HS-5 (cell line): ENCODE measurements around the gene SPOCK3.
"Not testable (repeated sequence)": the region's sequence is repeated elsewhere in the genome, so short reads cannot be mapped to it uniquely, and the experiment has no call there.

Experiments used
- DNase-seq: peaks from one replicate; pipeline ENCODE4 v3.0.0-alpha.2; 2012; ENCODE audit warnings: low read depth

The SPOCK3 gene

DNA sequence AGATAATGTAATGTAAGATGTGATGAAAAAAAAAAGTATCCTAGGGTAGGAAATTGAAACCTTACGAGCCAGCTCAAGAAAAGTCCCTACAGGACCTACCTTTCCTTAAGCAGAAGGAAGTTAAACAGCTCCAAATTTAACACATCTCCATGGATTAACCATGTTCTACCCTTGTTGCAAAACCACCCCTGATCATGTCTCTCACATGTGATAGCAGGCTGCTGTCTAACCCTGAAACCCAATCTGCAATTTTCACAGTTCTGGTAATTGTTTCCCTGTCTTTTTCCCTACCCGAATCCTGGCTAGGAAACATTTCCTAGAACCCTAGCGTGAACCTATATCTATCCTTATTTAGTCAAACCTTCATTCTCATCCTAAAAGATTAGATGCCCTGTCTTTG lies 198.9 kb downstream of the SPOCK3 start:
- no peak for DNase-seq

DNA sequence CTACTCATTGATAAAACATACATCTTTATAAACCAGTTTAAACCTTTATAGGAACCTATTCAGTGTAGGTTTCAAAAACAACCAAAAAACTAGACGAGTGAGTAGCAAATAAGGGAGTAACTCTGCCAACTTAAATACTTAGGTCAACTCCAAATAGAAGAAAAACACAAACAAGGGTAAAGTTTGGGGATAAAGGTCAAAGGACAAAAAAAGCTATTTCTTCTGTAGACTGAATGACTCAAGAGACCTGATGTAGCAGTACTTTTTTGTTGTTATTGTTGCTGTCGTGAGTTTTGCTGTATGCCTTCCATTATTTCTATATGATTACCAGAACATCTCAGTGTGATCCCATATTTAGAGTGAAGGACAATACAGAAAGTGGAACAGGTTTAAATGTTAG lies 199.3 kb downstream of the SPOCK3 start:
- no peak for DNase-seq

DNA sequence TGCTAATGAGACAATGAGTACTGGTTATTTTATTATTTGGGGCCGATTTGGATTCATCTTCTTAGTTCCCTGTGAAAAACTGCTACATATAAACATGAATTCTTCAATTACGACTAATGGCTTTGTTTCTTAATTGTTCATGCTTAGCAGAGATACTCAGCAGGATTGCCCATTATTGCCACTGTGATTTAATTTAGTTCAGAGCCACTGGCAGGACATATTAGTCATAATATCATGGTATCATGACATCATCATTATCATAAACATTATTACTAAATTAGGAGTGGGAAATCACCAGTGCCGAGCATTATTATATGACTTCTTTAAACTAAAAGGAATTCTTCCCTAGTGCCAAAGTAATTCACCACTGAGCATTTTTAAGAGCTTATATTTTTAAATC lies 201.4 kb downstream of the SPOCK3 start:
- peak; percentile 41 for DNase-seq

DNA sequence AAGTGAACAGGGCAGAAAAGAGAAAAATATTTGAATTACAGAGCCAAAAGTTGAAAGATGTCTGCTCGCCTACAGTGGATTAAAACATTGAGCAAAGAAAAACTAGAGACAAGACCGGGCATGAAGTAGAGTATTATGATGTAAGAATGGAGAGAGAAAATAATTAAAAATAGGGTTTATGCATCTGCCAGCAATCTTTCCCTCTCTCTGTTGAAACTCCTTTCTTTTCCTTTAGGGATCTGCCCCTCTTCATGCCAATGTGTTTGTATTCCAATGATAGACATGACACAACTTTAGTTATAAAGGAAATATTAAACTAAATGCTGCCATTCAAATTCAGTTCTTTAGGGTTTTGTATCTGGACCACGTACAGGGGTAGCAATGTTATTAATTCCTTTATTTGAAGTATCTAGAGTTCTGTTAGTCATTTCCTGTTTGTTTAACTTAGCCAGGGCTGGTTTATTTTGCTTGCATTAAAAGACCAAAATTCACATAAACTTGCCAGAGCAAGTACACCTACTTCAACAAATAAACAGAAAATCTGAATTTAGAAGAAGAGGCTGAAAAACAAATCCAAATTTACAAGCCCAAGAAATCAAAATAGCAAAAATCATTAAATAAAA lies 202.6 kb downstream of the SPOCK3 start:
- DNase-seq: no peak

DNA sequence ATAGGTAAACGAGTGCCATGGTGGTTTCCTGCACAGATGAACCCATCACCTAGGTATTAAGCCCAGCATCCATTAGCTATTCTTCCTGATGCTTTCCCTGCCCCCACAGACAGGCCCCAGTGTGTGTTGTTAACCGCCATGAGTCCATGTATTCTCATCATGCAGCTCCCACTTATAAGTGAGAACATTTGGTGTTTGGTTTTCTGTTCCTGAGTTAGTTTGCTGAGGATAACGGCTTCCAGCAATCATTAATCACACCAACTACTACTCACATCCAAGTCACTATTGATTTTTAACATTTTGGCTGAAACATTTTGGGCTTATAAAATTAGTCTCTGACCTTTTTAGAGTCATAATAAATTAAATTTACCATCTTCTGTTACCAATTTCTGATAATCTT lies 205.3 kb downstream of the SPOCK3 start:
- DNase-seq: no peak

DNA sequence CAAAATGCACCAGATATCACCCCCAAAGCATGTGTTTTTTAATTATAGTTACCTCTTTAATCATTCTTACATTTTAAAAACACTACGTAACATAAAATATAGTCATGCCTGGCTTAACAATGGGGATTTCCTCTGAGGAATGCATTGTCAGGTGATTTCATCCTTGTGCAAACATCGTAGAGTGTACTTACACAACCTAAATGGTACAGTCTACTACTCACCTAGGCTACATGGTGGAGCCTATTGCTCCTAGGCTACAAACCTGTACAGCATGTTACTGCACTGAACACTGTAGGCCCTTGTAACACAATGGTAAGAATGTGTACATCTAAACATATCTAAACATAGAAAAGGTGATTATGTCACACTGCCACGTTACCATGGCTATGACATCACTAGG lies 208.6 kb downstream of the SPOCK3 start:
- no peak for DNase-seq

DNA sequence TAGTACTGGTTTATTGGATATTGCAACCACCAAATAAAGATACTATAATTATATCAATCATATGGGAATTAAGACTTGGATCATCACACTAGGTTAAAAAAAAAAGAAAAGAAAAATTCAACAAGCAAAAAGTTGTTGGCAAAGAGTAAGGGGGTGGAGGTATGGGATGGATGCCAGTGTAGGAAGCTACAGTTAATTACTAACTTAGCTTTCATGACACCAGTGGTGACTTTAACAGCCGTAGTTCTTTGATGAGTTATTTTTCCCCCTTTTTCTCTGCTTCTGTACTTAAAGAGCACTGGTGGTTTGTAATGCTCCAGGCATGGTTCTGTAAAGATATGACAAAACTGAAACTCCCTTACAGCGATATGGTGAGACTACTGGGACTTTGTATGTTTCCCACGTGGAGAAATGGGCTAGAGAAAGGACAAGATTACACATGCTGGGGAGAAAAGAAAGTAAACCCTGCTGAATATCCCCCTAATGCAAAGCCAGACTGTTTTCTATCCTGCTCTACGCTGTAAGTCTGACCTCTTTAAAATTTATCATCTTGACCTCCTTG lies 210.8 kb downstream of the SPOCK3 start:
- DNase-seq: no peak

DNA sequence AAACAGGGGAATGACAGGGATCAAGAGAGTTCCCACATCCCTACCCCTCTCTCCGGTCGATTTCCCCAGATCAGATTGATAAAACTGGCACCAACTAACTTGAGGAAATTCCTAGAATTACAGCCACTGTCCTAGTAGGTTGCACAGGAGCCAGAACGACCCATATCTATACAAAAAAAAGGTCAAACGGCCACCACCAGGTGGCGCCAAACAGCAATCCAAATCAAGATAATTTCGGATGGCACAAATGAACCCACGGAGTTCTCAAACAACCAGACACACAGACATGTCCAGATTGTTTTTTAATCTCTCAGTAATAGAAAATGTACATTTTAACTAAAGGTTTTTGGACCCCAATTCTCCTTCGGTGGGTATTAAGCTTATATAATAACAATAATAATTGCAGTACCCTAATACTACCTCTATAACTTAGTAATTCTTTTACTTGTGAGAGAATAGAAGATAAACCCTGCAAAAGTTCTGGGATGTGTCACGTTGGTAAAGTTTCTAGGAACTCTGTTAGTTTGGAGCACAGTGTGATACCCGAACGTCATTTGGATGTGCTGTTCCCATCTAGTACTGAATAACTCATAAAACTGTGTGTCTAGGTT lies 212.6 kb downstream of the SPOCK3 start:
- DNase-seq: no peak

DNA sequence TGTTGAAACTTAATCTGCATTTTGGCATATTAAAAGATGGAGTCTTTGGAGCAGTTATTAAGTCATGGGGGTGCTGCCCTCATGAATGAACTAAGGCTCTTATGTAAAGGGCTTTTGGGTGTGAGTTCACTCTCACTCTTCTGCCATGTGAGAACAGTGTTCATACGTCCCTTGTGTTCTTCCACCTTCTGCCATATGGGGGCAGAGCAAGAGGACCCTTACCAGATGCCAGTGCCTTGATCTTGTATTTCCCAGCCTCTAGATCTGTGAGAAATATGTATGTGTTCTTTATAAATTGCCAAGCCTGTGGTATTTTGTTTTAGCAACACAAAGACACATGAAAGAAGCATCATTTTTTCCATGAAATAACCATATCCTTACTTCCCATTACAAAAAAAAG lies 213.9 kb downstream of the SPOCK3 start:
- no peak for DNase-seq

DNA sequence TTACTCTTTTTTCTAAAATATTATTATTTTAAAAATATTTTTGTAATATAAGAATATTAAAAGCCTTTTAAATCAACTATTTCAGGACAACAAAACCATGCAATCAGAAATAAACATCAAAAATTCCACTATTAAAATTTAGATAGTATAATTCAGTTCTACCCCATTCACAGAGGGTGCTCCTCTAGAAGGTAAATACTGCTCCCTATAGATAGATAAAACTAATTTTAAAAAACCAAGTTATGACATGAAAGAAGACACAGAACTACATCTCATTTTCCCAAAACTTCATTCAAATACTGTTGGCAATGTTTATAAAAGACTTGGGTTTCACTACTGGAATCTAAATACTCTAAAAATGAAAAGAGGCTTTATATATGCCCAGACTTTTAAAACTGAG lies 219.3 kb downstream of the SPOCK3 start:
- no peak for DNase-seq

DNA sequence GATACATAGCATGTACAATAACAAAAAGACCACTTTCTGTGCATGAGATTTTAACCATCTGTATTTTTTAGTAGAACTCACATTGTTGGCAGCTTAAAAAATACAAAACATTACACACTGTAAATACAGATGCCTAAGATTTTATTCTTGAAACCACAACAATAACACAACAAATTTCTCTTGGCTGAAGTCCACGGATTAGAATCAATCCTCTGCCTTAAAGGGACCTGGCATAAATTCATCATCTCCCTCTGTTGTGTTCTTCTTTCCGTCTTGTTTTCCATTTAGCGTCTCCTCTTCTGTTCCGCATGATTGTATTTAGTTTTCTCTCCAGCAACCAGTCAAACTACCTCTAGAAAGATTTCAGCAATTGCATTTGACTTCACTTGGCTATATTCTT lies 231.0 kb downstream of the SPOCK3 start:
- DNase-seq: no peak

DNA sequence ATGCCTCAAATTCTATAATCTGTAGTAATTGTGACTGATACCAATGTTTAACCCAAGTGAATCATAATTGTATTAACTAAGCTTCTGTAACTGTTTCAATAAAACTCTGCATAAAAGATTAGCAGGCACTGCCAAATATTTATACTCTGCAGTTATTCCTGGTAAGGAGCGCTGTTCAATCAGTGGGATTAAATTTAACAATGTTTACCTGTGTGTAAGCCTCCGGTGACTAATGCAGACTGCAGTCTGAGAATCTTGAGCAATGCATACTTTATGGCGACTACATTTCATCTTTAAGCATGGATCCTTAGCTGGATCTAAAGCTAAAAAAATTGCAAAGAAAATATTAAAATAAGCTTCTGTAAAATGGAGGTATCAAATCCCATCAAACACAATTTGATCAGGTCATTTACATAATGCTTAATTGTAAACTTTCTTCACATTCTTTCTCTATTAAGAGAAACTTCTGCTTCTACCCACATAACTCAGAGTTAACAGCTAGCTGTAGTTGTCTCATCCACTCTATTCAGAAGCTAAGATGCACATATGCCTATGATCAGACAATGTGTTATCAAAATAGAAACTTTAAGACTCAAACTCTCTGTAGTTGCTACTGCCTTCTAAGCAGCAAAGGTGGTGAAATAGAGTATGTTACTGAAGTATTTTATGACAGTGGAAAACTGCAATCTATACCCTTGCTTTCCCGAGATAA lies 234.0 kb downstream of the SPOCK3 start:
- no peak for DNase-seq

DNA sequence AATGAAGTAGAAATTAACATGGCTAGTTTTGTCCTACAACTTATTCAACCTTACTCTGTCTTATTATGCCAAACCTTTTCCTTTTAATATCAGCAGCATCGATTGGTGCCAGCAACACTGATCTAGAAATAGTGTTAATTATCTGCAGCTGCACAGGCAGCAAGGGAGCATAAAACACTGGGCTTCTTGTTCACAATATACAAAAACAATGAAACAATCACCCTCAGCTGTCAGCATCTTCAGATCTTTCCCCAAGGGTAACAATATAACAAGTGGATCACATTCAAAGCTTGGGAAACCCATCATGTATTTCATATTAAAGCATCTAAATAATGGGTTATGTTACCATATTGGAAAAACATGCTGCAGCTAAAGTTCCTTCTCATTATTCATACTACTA lies 238.1 kb downstream of the SPOCK3 start:
- no peak for DNase-seq

DNA sequence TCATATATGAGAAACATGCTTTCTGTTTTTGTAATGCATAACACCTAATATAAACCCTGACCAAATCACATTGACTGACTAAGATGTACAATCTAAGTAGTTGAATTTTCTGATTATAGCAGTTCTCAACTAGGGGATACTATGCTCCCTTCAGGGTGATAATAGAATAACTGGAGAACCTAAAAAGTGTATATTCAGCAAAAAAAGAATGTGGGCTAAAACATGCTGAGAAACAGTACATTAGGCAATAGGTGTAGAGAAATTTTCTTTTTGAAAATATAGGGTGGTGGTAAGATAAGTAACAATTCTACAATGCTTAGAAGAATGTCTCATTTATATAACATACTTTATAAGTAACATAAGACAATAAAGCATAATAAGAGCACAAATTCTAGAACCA lies 239.6 kb downstream of the SPOCK3 start:
- no peak for DNase-seq

DNA sequence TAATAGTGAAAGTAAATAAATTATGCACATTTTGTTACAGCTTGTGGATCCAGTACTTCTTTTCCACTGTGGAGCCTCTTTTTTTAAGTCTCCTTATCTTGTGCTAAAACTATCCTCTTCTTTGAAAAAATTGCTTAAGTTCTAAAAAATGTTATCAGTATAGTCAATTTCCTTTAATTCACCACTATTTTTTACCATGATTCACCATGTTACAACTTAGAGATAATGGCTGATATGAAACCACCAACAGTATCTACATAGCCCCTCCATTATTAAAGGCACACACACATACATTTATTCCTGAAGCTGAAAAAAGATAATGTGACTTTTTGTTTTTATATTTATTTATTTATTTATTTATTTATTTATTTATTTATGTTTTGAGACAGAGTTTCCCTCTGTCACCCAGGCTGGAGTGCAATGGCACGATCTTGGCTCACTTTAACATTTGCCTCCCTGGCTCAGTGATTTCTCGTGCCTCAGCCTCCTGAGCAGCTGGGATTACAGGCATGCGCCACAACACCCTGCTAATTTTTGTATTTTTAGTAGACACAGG lies 243.2 kb downstream of the SPOCK3 start:
- DNase-seq: no peak

DNA sequence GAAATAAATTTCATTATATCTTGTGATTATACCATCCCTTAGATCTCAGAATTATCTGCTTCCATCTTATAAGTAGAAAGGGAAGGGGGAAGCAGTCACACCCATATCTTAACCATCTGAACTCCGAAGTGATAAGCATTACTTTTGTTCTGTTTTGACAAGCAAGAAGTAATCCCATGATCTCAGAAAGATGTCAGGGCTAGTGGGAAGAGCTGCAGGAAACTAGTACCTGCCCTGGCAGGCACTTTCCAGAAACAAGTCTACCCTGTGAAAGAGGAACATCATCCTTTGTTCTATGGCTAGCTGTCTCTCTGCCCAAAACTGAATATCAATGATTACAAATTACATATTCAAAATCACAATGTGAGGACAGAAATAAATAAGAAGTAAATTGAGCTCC lies 244.4 kb downstream of the SPOCK3 start:
- no peak for DNase-seq

DNA sequence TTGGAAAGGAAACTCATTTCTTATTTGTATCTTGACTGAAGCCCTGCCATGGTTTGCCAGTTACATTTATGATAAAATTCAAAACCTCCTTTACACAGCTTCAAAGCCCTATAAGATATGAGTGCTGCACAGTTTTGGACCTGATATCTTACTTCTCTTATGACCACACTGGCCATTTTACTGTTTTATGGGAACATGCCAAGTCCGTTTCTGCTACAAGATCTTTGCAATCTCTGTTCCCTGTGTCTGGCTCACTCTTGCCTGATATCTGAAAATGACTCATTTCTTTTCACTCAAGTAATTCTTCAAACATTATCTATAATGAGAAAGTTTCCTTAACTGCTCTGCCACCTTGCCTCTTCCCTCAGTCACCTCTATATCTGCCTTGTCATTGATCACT lies 247.3 kb downstream of the SPOCK3 start:
- DNase-seq: no peak

DNA sequence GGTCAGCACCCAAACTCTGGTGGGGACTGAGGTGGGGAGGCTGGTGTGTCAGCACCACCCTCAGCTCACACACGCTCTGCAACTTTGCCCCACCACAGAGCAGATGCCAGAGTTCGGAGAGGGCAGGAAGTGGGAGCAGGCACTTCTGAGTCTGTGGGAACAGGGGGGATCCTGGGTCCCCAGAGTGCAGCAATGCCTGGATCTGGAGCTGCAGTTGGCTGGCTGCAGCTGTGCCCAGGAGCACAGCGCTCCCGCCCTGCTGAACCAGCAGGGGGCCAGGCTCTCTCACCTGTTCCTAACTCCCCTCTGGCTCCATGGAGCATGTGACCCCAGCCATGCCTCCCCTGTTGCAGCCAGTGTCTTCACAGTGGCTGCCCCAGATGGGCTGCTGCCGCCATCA lies 252.4 kb downstream of the SPOCK3 start:
- no peak for DNase-seq

DNA sequence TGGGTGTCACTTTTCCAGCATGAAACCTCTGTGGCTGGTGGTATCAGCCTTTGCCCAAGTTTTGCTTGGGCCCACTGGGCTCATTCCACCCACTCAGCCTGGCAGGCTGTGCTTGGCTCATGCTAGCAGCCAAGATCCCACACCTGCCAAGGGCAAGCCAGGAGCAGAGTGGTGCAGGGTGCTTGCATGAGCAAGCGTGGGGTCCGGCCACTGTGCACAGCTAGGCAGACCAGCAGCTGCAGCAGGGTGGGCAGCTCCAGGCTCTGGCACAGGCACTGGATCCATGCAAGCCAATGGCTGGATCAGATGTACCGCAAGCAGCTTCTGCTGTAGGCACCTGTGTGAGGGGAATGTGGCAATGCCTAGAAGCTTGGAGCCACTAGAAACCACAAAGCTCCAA lies 253.9 kb downstream of the SPOCK3 start:
- DNase-seq: no peak

DNA sequence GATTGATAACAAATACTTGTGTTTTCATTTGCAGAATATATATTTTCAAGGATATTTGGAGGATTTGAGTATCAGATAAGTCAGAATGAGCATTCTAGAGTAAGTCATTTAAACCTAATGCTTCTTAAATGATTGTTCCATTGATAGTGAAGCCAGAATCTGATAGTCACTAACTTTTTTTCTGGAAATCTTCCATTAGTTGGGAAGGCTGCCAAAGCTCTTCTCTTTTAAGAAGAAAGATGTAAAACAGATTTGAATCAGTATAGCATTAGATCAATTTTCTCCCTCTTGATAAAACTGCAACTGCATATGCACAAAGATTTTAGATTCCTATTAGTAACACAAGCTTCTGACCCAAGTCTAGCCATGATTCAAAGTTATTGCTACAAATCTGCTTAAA lies 256.7 kb downstream of the SPOCK3 start:
- DNase-seq: no peak

DNA sequence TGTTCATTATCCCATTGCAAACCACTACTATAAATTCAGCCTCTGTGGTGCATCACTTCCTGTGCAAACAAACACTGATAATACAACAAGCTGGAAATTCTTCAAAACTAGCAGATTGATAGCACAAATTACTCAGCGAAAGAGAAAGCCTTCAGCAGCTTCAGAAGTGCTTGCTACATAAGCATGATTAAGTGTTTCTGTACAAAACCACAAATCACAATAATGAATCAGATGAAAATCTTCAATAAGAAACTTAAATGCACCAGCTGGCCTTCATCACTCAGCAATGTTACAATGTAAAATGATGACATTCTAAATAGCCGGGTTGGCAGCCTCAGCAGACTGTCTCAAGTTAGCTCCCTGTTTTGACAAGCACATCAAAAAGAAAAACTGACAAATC lies 262.2 kb downstream of the SPOCK3 start:
- peak; percentile 61 for DNase-seq

DNA sequence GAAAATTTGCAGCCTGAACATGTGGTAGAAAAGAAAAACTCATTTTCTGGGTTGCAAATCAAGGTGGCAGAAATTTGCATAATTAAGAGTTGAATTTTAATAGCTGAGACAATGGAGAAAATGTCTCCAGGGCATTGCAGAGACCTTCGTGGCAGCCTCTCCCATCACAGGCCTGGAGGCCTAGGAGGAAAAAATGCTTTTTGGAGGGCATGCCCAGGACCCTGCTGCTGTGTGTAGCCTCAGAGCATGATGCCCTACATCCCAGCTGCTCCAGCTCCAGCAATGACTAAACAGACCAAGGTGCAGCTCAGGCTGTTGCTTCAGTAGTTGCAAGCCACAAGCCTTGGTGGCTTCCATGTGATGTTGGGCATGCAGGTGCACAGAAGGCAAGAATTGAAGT lies 266.1 kb downstream of the SPOCK3 start:
- DNase-seq: not testable (repeated sequence)

DNA sequence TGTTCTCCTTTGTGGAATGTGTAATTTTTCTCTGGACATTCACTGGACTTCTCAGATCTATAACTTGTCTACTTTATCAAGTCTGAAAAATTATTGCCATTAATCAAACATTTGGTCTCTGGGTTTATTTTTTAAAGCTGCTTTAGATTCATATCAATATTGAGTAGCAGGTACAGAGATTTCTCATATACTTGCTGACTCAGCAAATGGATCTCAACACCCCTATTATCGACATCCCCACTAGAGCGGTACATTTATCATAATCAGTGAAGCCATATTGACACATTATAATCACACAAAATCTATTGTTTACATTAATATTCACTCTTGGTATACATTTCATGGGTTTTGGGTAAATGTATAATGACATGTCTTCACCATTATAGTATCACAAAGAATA lies 268.7 kb downstream of the SPOCK3 start:
- no peak for DNase-seq
